IPS DF 4.7 (cell line): Measurements from ENCODE around the gene CCDC28A.

Experiments
- DNase-seq: peaks from one replicate; pipeline ENCODE4 v3.0.0-alpha.2; 2013; ENCODE audit warnings: low spot score; ENCODE audit errors: extremely low read depth

The CCDC28A gene

GRCh38 chr6:138833816-138834539 lies 60.4 kb downstream of the CCDC28A start:
- no peak for DNase-seq

DNA sequence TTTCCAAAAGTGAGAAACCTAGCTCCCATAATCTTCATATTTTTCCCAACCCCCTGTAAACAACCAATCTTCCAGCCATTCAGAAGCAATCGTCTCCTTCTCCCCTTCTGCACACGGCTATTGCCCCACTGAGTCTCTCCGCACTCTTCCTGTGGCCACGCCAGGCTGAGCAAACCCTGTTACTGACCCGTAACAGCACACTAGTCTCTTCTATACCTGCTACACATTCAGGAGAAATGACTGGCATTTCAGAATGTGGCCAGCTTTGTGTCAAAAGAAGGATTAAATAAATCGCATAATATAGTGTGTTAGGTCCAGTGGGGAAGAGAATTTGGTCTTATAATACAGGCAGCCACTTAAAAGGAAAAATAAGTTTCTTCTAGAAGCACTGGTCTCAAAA lies 63.7 kb downstream of the CCDC28A start:
- no peak for DNase-seq
